Measurements from ENCODE around the gene GAS6.
"Not testable (repeated sequence)": the region's sequence is repeated elsewhere in the genome, so short reads cannot be mapped to it uniquely, and the experiment has no call there.

GAS6 gene

DNA sequence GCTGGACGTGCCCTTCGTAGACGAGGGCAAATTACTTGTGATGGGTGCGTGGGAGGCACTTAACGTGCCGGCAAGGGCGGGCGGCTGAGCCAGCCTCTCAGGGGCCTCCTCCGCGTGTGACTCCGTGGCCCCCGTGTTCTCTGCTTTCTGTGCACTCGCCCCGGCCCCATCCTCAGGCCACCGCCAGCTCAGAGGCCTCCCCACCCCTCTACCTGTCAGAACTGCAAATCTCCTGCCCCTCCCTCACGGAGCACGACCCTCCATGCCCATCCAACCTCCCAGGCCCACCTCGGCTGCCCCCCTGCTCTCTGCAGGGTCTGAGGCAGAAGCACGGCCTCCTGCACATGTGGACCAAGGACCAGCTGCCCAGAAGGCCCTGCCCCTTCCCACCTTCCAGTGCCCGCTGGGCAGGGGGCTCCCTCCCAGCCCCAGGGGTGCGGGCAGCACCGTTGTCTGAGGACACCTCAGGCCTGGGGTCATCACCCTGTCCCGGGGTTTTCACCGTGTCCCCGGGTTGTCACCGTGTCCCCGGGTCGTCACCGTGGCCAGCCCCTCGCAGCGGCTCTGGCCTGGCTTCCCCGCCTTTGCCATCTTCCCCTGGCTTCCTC lies 60.4 kb downstream of the GAS6 start:
- no peak overlapping the region for H3K4me3 Mint-ChIP-seq
- H3K27me3 Mint-ChIP-seq (ENCODE audit: low read depth): no peaks in the 10 kb centered on the region
- peaks cover 7% of the 10 kb centered on the region for H3K9me3 Mint-ChIP-seq
- H3K27ac Mint-ChIP-seq: no peak overlapping the region
- peaks cover 2% of the 10 kb centered on the region for H3K36me3 Mint-ChIP-seq (ENCODE audit: low read depth)
- H3K4me1 Mint-ChIP-seq (ENCODE audit: low read depth): no peaks in the 10 kb centered on the region

GRCh38 chr13:113802761-113803160 lies 61.1 kb downstream of the GAS6 start:
- Mint-ChIP-seq H3K4me3 (no peak overlapping the region), H3K36me3 (ENCODE audit: low read depth) (no peaks in the 10 kb centered on the region), H3K27me3 (ENCODE audit: low read depth) (no peaks in the 10 kb centered on the region), H3K27ac (no peak overlapping the region), H3K4me1 (ENCODE audit: low read depth) (no peaks in the 10 kb centered on the region), H3K9me3 (peaks cover under 1% of the 10 kb centered on the region)

DNA sequence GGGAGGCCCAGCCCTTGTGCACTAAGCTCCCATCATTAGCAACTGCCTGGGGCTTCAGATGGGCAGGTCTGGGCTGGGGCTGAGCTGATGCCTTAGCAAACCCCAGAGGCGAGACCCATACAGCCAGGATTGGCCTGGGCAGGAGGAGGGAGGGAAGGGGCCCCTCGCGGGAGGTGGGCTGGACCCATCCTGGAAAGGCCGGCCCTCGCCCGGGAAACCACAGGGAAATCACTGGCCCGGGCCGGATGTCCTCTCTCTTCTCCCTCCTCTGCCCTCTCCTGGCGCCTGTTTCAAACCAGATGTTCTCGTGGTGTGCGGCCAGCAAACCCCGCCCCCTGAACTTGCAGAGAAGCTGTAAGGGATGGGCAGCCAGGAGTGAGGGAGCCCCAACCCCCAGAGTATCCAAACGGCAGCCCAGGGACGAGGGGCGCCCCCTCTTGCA lies 61.8 kb downstream of the GAS6 start:
- Mint-ChIP-seq H3K27me3 (ENCODE audit: low read depth) (no peaks in the 10 kb centered on the region), H3K27ac (no peak overlapping the region), H3K4me3 (no peak overlapping the region)

DNA sequence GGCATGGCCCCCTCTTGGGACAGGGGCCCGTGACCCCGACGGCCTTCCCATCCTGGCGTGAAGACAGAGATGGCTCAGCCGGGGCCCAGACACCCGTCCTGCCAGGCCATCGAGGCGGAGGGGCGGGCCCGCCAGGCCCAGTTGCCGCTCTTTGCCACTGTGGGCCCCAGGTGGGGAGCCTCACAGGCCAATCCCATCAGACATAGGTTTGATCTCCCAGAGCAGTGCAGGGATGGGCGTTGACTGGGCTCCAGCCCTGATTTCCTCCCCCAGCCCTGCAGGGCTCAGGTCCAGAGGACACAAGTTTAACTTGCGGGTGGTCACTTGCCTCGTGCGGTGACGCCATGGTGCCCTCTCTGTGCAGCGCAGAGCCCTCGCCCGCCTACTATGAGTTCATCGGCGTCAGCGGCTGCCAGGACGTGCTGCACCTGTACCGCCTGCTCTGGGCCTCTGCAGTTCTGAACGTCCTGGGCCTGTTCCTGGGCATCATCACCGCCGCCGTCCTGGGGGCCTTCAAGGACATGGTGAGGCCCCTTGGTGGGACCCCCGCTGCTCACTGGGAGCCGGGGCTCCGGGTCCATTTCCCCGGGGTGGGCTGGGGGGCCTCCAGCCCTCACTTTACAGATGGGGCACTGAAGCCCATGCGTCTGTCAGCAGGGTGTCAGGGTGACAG lies 62.5 kb downstream of the GAS6 start:
- Mint-ChIP-seq H3K27me3 (ENCODE audit: low read depth) (no peaks in the 10 kb centered on the region), H3K4me1 (ENCODE audit: low read depth) (no peaks in the 10 kb centered on the region), H3K27ac (no peak overlapping the region), H3K9me3 (no peaks in the 10 kb centered on the region), H3K4me3 (no peak overlapping the region), H3K36me3 (ENCODE audit: low read depth) (no peaks in the 10 kb centered on the region)

More for the DNA sequence above, 61.8 kb downstream of the GAS6 start:
- no peaks in the 10 kb centered on the region for H3K4me1 Mint-ChIP-seq (ENCODE audit: low read depth)
- no peaks in the 10 kb centered on the region for H3K9me3 Mint-ChIP-seq
- no peaks in the 10 kb centered on the region for H3K36me3 Mint-ChIP-seq (ENCODE audit: low read depth)

GRCh38 chr13:113800576-113800926 lies 63.3 kb downstream of the GAS6 start:
- Mint-ChIP-seq H3K4me1 (ENCODE audit: low read depth) (no peaks in the 10 kb centered on the region), H3K27me3 (ENCODE audit: low read depth) (no peaks in the 10 kb centered on the region), H3K9me3 (no peaks in the 10 kb centered on the region), H3K4me3 (no peak overlapping the region), H3K27ac (no peak overlapping the region), H3K36me3 (ENCODE audit: low read depth) (no peaks in the 10 kb centered on the region)

GRCh38 chr13:113798200-113798811 lies 65.6 kb downstream of the GAS6 start:
- Mint-ChIP-seq H3K27ac (no peak overlapping the region), H3K36me3 (ENCODE audit: low read depth) (no peaks in the 10 kb centered on the region), H3K4me3 (no peak overlapping the region), H3K27me3 (ENCODE audit: low read depth) (no peaks in the 10 kb centered on the region), H3K4me1 (ENCODE audit: low read depth) (no peaks in the 10 kb centered on the region), H3K9me3 (no peaks in the 10 kb centered on the region)

GRCh38 chr13:113796964-113797676 lies 66.8 kb downstream of the GAS6 start:
- Mint-ChIP-seq H3K36me3 (ENCODE audit: low read depth) (no peaks in the 10 kb centered on the region), H3K27ac (no peak overlapping the region), H3K4me1 (ENCODE audit: low read depth) (no peaks in the 10 kb centered on the region), H3K27me3 (ENCODE audit: low read depth) (no peaks in the 10 kb centered on the region), H3K4me3 (no peak overlapping the region), H3K9me3 (no peaks in the 10 kb centered on the region)

GRCh38 chr13:113796211-113796963 lies 67.5 kb downstream of the GAS6 start:
- no peaks in the 10 kb centered on the region for H3K4me1 Mint-ChIP-seq (ENCODE audit: low read depth)
- no peak overlapping the region for H3K27ac Mint-ChIP-seq
- H3K36me3 Mint-ChIP-seq (ENCODE audit: low read depth): no peaks in the 10 kb centered on the region
- no peaks in the 10 kb centered on the region for H3K9me3 Mint-ChIP-seq
- no peaks in the 10 kb centered on the region for H3K27me3 Mint-ChIP-seq (ENCODE audit: low read depth)
- H3K4me3 Mint-ChIP-seq: no peak overlapping the region

DNA sequence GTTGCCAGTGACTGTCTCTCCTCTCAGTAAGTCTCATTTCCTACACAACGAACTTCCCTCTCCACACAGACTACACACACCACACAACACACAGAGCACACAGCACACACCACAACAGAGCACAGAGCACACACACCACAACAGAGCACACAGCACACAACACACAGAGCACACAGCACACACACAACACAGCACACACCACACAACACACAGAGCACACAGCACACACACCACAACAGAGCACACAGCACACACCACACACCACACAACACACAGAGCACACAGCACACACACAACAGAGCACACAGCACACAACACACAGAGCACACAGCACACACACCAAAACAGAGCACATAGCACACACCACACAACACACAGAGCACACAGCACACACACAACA lies 68.5 kb downstream of the GAS6 start:
- not testable (repeated sequence) for H3K4me1 Mint-ChIP-seq (ENCODE audit: low read depth); H3K9me3 Mint-ChIP-seq; H3K27ac Mint-ChIP-seq

DNA sequence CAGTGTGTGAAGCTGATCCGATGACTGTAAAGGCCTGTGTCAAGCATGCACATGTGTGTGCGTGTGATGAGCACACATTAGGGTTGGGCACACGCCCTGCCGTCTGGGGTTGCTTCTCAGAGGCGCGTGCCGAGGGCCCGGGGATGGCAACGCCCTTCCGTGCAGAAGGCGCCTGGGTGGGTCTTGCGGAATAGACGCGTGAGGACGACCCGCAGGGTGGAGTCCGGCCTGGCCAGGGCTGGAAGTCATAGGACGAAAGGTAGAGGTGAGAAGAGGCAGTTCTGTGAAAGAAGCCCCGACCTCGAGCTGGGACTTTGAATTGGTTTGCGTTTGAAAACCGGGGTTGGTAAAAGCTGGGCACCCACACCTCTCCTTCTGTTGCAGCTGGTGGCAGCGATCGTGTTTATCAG lies 69.1 kb downstream of the GAS6 start:
- H3K27ac Mint-ChIP-seq: no peak overlapping the region
- H3K9me3 Mint-ChIP-seq: no peaks in the 10 kb centered on the region
- no peaks in the 10 kb centered on the region for H3K36me3 Mint-ChIP-seq (ENCODE audit: low read depth)
- H3K4me3 Mint-ChIP-seq: no peak overlapping the region
- H3K4me1 Mint-ChIP-seq (ENCODE audit: low read depth): no peaks in the 10 kb centered on the region
- no peaks in the 10 kb centered on the region for H3K27me3 Mint-ChIP-seq (ENCODE audit: low read depth)

More for the DNA sequence above, 68.5 kb downstream of the GAS6 start:
- not testable (repeated sequence) for H3K36me3 Mint-ChIP-seq (ENCODE audit: low read depth); H3K4me3 Mint-ChIP-seq; H3K27me3 Mint-ChIP-seq (ENCODE audit: low read depth)

DNA sequence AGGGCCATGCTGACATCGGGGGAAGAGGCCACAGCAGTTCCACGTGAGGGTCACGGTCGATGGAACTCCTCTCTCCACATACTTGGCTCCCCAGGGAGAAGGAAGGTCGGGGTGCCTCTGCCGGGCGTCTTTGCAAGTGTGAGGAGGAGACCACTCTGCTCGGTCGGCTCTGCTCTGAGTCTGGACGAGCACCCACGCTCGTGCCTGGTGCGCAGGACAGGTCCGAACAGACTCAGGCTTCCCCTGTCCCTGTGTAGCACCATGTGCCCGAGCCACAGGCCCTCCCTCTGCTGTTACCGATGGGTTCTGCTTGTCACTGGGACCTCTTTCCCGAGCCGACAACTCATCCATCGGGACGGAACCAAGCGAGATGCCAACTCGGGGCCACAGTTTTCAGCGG lies 69.8 kb downstream of the GAS6 start:
- Mint-ChIP-seq H3K9me3 (no peaks in the 10 kb centered on the region), H3K27ac (no peak overlapping the region), H3K36me3 (ENCODE audit: low read depth) (no peaks in the 10 kb centered on the region), H3K4me3 (no peak overlapping the region), H3K4me1 (ENCODE audit: low read depth) (no peaks in the 10 kb centered on the region), H3K27me3 (ENCODE audit: low read depth) (no peaks in the 10 kb centered on the region)

DNA sequence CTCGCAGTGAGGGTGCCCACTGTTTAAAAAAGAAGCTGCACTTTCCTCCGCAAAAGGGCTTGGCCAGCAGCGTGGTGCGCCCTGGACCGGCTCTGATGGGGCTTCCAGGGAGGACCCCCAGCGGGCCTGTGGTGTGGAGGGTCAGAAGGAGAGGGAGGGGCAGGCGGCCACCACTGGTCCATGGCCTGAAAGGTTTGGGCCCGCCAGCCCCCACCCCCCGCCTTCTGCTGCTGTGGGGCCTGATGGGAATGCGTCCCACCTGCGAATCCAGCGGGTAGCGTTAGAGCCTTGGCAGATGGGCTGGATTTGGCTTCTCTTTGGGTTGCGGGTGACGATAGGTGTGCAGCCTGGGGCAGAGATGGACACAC lies 70.2 kb downstream of the GAS6 start:
- H3K27me3 Mint-ChIP-seq (ENCODE audit: low read depth): no peaks in the 10 kb centered on the region
- H3K9me3 Mint-ChIP-seq: no peaks in the 10 kb centered on the region
- H3K4me1 Mint-ChIP-seq (ENCODE audit: low read depth): no peaks in the 10 kb centered on the region
- H3K36me3 Mint-ChIP-seq (ENCODE audit: low read depth): no peaks in the 10 kb centered on the region
- H3K27ac Mint-ChIP-seq: no peak overlapping the region
- H3K4me3 Mint-ChIP-seq: no peak overlapping the region

DNA sequence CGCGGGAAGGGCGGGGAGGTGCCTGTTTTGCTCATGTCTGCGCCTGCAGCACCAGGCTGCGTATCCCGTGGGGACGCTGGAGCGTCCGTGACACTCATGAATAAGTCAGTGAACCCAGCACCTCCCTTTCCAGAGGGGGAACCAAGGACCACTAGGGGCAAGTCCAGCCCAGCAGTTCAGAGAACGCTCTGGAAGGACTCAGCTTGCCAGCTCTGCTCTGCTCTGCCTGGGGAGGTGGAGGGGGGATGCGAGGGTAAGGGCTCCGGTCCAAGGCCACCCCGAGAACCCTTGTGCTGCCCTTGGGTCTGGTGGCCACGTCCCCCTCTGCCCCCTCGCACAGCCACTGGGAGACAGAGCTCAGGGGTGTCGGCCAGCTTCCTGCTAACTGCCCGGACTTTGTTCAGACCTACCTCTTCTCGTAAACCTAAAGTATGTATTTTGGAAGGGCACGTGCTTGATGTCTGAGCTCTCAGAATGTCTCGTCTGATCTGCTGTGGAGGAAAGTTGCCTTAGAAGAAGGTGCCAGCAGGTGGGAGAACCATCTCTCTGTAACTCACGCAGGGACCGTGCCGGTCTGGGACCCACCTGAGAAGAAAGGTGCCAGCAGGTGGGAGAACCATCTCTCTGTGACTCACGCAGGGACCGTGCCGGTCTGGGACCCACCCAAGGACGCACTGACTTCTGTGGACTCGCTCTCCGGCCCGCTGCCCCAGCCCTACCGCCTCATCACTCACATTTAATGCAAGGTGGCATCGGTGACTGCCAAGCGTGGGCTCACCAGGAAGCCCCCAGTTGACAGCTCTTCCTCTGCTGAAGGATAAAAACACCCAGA lies 70.8 kb downstream of the GAS6 start:
- Mint-ChIP-seq H3K27ac (no peak overlapping the region), H3K4me3 (no peak overlapping the region), H3K27me3 (ENCODE audit: low read depth) (no peaks in the 10 kb centered on the region), H3K36me3 (ENCODE audit: low read depth) (no peaks in the 10 kb centered on the region), H3K9me3 (no peaks in the 10 kb centered on the region), H3K4me1 (ENCODE audit: low read depth) (no peaks in the 10 kb centered on the region)
